NCI-H748 (cell line): ENCODE measurements around the gene CUEDC1.
A peak's percentile ranks its signal among the peaks of the same experiment; 100 is the strongest.
"Not testable (repeated sequence)": the region's sequence is repeated elsewhere in the genome, so short reads cannot be mapped to it uniquely, and the experiment has no call there.

Experiments used
- DNase-seq: peaks from one replicate; lab custom pipeline; 2025; ENCODE audit not compliant: unreplicated experiment; lab: John Stamatoyannopoulos, UW

The CUEDC1 gene

GRCh38 chr17:57864273-57864672 lies 90.9 kb downstream of the CUEDC1 start:
- no peak for DNase-seq

GRCh38 chr17:57862694-57863667 lies 92.2 kb downstream of the CUEDC1 start:
- DNase-seq = no peak

GRCh38 chr17:57861790-57862693 lies 93.2 kb downstream of the CUEDC1 start:
- DNase-seq = peak; percentile 40

GRCh38 chr17:57861000-57861789 lies 94.0 kb downstream of the CUEDC1 start:
- DNase-seq = peak; percentile 61

GRCh38 chr17:57860414-57860999 lies 94.7 kb downstream of the CUEDC1 start:
- no peak for DNase-seq

GRCh38 chr17:57859601-57860413 lies 95.4 kb downstream of the CUEDC1 start:
- no peak for DNase-seq

- DNase-seq = no peak
Observed at GRCh38 chr17:57858838-57859237, 96.4 kb downstream of the CUEDC1 start.

GRCh38 chr17:57856792-57857620 lies 98.2 kb downstream of the CUEDC1 start:
- DNase-seq = no peak

GRCh38 chr17:57855391-57856035 lies 99.7 kb downstream of the CUEDC1 start:
- DNase-seq = no peak

- DNase-seq = no peak
Observed at GRCh38 chr17:57853695-57854094, 101.5 kb downstream of the CUEDC1 start.

- no peak for DNase-seq
Observed at GRCh38 chr17:57852955-57853328, 102.3 kb downstream of the CUEDC1 start.

- DNase-seq = no peak
Observed at GRCh38 chr17:57852092-57852954, 102.9 kb downstream of the CUEDC1 start.

GRCh38 chr17:57849874-57850754 lies 105.1 kb downstream of the CUEDC1 start, which contains the start of gene MRPS23:
Gene MRPS23, minus strand, starts transcription at chr17:57850044. Its CDS starts 34 bp downstream, at chr17:57850010.
- DNase-seq = peak; percentile 99

GRCh38 chr17:57849163-57849873 lies 105.9 kb downstream of the CUEDC1 start:
- no peak for DNase-seq

GRCh38 chr17:57846056-57846945 lies 108.9 kb downstream of the CUEDC1 start:
- DNase-seq = not testable (repeated sequence)
